ENCODE results near the gene ENHO.

- TF ChIP-seq CTCF (IDR thresholded peaks at IDR 0.05) (no peak), EP300 (IDR thresholded peaks at IDR 0.05) (no peak)
These were observed 37.0 kb downstream of the ENHO start for GRCh38 chr9:34485822-34486221.

All from tibial nerve (tissue), 4 donors.